ENCODE results near the gene RAB35. TPM values are rescaled to one million over a fixed set of nuclear protein-coding genes. Genes with fewer than 3 reads are reported as not detected.

RAB35 gene
- polyA plus RNA-seq, 10 donors = 25.9 to 35.6 (median 30.3) TPM

GRCh38 chr12:120110550-120111501 is 5.7 kb downstream of the RAB35 start:
- DNase-seq = no peak

- no peak for DNase-seq
Measured at GRCh38 chr12:120109570-120110267, 6.8 kb downstream of the RAB35 start.

GRCh38 chr12:120106151-120106550 is 10.4 kb downstream of the RAB35 start:
- no peak for DNase-seq

- DNase-seq = no peak
Measured at GRCh38 chr12:120103371-120103770, 13.2 kb downstream of the RAB35 start.

- no peak for DNase-seq
Measured at GRCh38 chr12:120103044-120103338, 13.6 kb downstream of the RAB35 start.

GRCh38 chr12:120102189-120103043 is 14.1 kb downstream of the RAB35 start:
- DNase-seq = no peak

- no peak for DNase-seq
Measured at GRCh38 chr12:120101617-120102016, 14.9 kb downstream of the RAB35 start.

GRCh38 chr12:120101182-120101581 is 15.4 kb downstream of the RAB35 start:
- DNase-seq = no peak

GRCh38 chr12:120100630-120101029 is 15.9 kb downstream of the RAB35 start:
- peak; percentile 60 to 67 (median 64) for DNase-seq

GRCh38 chr12:120099738-120100137 is 16.8 kb downstream of the RAB35 start:
- no peak for DNase-seq

GRCh38 chr12:120098756-120099470 is 17.6 kb downstream of the RAB35 start:
- DNase-seq = no peak

- DNase-seq = no peak
Measured at GRCh38 chr12:120096671-120097202, 19.8 kb downstream of the RAB35 start.

GRCh38 chr12:120095736-120096135 is 20.8 kb downstream of the RAB35 start:
- no peak for DNase-seq

GRCh38 chr12:120095331-120095730 is 21.2 kb downstream of the RAB35 start:
- no peak for DNase-seq

GRCh38 chr12:120094485-120094884 is 22.1 kb downstream of the RAB35 start:
- DNase-seq = no peak

- DNase-seq = peak in 1 of 3 donors; percentile 67
Measured at GRCh38 chr12:120093592-120094355, 22.8 kb downstream of the RAB35 start.

GRCh38 chr12:120093336-120093591 is 23.3 kb downstream of the RAB35 start:
- peak in 1 of 3 donors; percentile 55 for DNase-seq

- DNase-seq = no peak
Measured at GRCh38 chr12:120092551-120093335, 23.8 kb downstream of the RAB35 start.

GRCh38 chr12:120091371-120092090 is 25.0 kb downstream of the RAB35 start:
- DNase-seq = no peak

All from muscle of back (tissue), 11 donors.